Glutamatergic neuron (in vitro differentiated cells): Measurements from ENCODE around the gene HYDIN. TPM values are rescaled to one million over a fixed set of nuclear protein-coding genes. Genes with fewer than 3 reads are reported as not detected.

Source experiments
- DNase-seq: peaks from one replicate; pipeline ENCODE4 v3.0.0; 2022
- H3K27ac Mint-ChIP-seq: one replicate; pipeline ENCODE4 v1.8.0; 2020; ENCODE audit warnings: mild to moderate bottlenecking, mixed read lengths, inconsistent platforms; ENCODE audit not compliant: unreplicated experiment
- H3K27me3 Mint-ChIP-seq: one replicate; pipeline ENCODE4 v1.8.0; 2020; ENCODE audit warnings: mild to moderate bottlenecking, moderate library complexity, mixed read lengths, inconsistent platforms; ENCODE audit not compliant: unreplicated experiment
- H3K36me3 Mint-ChIP-seq: one replicate; pipeline ENCODE4 v1.8.0; 2020; ENCODE audit warnings: mild to moderate bottlenecking, mixed read lengths, inconsistent platforms; ENCODE audit not compliant: unreplicated experiment
- H3K4me1 Mint-ChIP-seq: one replicate; pipeline ENCODE4 v1.8.0; 2020; ENCODE audit warnings: mild to moderate bottlenecking, low read depth, mixed read lengths, inconsistent platforms; ENCODE audit not compliant: unreplicated experiment
- H3K4me3 Mint-ChIP-seq: one replicate; pipeline ENCODE4 v1.8.0; 2020; ENCODE audit warnings: mild to moderate bottlenecking, mixed read lengths, inconsistent platforms; ENCODE audit not compliant: unreplicated experiment
- H3K9me3 Mint-ChIP-seq: one replicate; pipeline ENCODE4 v1.8.0; 2020; ENCODE audit warnings: mild to moderate bottlenecking, moderate library complexity, mixed read lengths, inconsistent platforms; ENCODE audit not compliant: unreplicated experiment
- CTCF ChIP-seq: fragments of 200-600 bp; sonication (generic); IDR thresholded peaks from one replicate; pipeline ENCODE4 v1.5.0; 2021; ENCODE audit not compliant: partially characterized antibody, unreplicated experiment
- total RNA-seq: library from RNA; stranded (reverse); fragmentation: NEBNext Ultra II Directional; extraction: Animal tissue kit (Norgen Biotek cat#: 25700); gene quantifications from one replicate; pipeline ENCODE4 v1.2.1, GENCODE V29; 2021; ENCODE audit not compliant: unreplicated experiment

Gene HYDIN
- total RNA-seq, 1 donor from 2014 or later, result 7.0 TPM

GRCh38 chr16:70782237-70782636, 448.3 kb downstream of the HYDIN start:
- H3K4me1 Mint-ChIP-seq, result no peaks in the 10 kb centered on the region
- DNase-seq, result no peak
- peaks cover 2% of the 10 kb centered on the region for H3K9me3 Mint-ChIP-seq
- no peak for TF ChIP-seq CTCF
- no peak overlapping the region for H3K27ac Mint-ChIP-seq
- H3K27me3 Mint-ChIP-seq, result no peaks in the 10 kb centered on the region
- peaks cover 10% of the 10 kb centered on the region for H3K36me3 Mint-ChIP-seq
- no peak overlapping the region for H3K4me3 Mint-ChIP-seq

DNA sequence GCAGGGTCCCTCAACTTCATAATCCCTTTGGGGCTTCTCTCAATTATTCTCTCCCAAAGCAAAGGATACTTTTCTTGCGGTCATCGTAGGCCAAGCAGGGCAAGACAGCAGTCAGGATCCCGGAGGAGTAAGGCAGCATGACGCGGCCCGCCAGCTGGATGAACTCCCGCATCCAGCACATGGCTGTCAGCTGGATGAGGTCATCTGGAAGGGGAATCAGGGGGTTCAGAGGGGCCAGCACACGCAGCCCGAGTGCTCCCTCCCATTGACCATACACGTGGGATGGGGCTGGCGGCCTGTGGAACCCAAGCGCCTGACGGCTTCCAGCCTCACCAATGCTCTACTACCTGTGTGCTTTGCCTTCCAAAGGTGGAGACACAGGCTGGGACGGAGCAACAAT, 448.7 kb downstream of the HYDIN start:
- DNase-seq, result no peak
- Mint-ChIP-seq H3K4me3 (no peak overlapping the region), H3K36me3 (peaks cover 10% of the 10 kb centered on the region), H3K4me1 (no peaks in the 10 kb centered on the region), H3K27ac (no peak overlapping the region), H3K9me3 (peaks cover 2% of the 10 kb centered on the region), H3K27me3 (no peaks in the 10 kb centered on the region)
- no peak for TF ChIP-seq CTCF

- H3K27ac Mint-ChIP-seq, result no peak overlapping the region
- DNase-seq, result no peak
- H3K9me3 Mint-ChIP-seq, result peaks cover 2% of the 10 kb centered on the region
- TF ChIP-seq CTCF, result no peak
- no peaks in the 10 kb centered on the region for H3K4me1 Mint-ChIP-seq
- H3K27me3 Mint-ChIP-seq, result no peaks in the 10 kb centered on the region
- H3K36me3 Mint-ChIP-seq, result peaks cover 10% of the 10 kb centered on the region
- no peak overlapping the region for H3K4me3 Mint-ChIP-seq
These were observed 450.0 kb downstream of the HYDIN start for GRCh38 chr16:70780546-70780945.

DNA sequence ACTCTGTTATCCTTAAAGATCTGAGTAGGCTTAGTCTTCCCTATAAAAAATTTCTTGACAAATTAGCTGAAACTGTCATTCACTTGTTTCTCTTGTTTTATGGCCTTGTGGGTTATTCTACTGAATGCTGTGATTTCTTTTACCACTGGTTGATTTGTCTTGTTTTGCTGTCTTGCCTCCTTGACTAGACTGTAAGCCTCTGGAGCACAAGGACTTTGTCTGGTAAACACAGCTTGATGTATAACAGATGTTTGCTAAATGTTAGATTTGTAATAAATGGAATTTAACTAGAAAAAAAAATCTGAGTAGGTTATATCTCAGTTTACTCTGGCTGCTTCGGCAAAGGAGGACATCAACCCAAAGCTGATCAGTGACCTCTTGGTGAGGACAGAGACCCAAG, 451.2 kb downstream of the HYDIN start:
- no peak for DNase-seq
- H3K9me3 Mint-ChIP-seq, result no peaks in the 10 kb centered on the region
- H3K27ac Mint-ChIP-seq, result no peak overlapping the region
- H3K36me3 Mint-ChIP-seq, result peaks cover 6% of the 10 kb centered on the region
- H3K27me3 Mint-ChIP-seq, result no peaks in the 10 kb centered on the region
- no peaks in the 10 kb centered on the region for H3K4me1 Mint-ChIP-seq
- TF ChIP-seq CTCF, result no peak
- H3K4me3 Mint-ChIP-seq, result no peak overlapping the region

DNA sequence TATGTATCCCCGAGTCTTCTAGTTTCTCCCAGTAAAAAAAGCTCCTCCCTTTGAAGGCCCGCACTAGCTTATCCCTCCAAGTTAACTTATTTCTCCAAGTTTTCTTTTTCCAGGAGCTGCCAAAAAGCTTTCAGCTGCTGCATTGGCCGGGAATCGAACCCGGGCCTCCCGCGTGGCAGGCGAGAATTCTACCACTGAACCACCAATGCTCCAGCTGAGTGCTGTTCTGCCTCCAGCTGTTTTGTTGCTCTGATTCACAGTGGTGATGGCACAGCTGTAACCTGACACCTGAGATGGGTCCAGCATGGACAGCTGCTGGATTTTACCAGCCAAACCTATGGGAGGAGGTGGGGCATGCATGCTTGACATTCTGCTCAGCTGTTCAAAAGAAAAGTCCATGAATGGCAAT, 451.6 kb downstream of the HYDIN start:
- Mint-ChIP-seq H3K27me3 (no peaks in the 10 kb centered on the region), H3K36me3 (peaks cover 5% of the 10 kb centered on the region), H3K4me1 (no peaks in the 10 kb centered on the region), H3K4me3 (no peak overlapping the region), H3K9me3 (no peaks in the 10 kb centered on the region), H3K27ac (no peak overlapping the region)
- no peak for TF ChIP-seq CTCF
- DNase-seq, result no peak
